T-helper 17 cell (primary cell): ENCODE results near the gene RTEL1. TPM values are rescaled to one million over a fixed set of nuclear protein-coding genes. Genes with fewer than 3 reads are reported as not detected.

Source experiments
- ATAC-seq: fragments of 150-1000 bp; cut with Tn5 transposase; 2 replicates; pipeline ENCODE4 v1.10.0; 2021; ENCODE audit warnings: mild to moderate bottlenecking, moderate library complexity
- DNase-seq, 3 donors: peaks; one replicate each; pipeline versions ENCODE4 v3.0.0 to v3.0.0-alpha.2; 2020 to 2021
- H3K9me3 ChIP-seq: one replicate; pipeline ENCODE4 v1.7.0; 2013; ENCODE audit warnings: low read length, mild to moderate bottlenecking; ENCODE audit not compliant: control insufficient read depth, poor library complexity, severe bottlenecking
- H3K27ac Mint-ChIP-seq: one replicate; pipeline ENCODE4 v1.8.0; 2022; ENCODE audit warnings: mild to moderate bottlenecking, moderate library complexity, mixed read lengths
- H3K27me3 Mint-ChIP-seq: one replicate; pipeline ENCODE4 v1.8.0; 2022; ENCODE audit warnings: mixed read lengths
- H3K36me3 Mint-ChIP-seq: one replicate; pipeline ENCODE4 v1.8.0; 2022; ENCODE audit warnings: low read depth, mixed read lengths
- H3K4me1 Mint-ChIP-seq: one replicate; pipeline ENCODE4 v1.8.0; 2022; ENCODE audit warnings: mild to moderate bottlenecking, mixed read lengths
- H3K4me3 Mint-ChIP-seq: one replicate; pipeline ENCODE4 v1.8.0; 2022; ENCODE audit warnings: mild to moderate bottlenecking, moderate library complexity, mixed read lengths
- total RNA-seq, 4 donors: library from RNA in 2 of 4; stranded (reverse) in 2 of 4; gene quantifications; one replicate each; pipeline ENCODE4 v1.2.3 and lab custom pipeline; 2022 to 2026

Gene RTEL1
- total RNA-seq, 2 donors from 2014 or later, result 30.7 to 35.0 TPM

- Mint-ChIP-seq H3K36me3 (no peaks in the 10 kb centered on the region), H3K27me3 (no peaks in the 10 kb centered on the region), H3K4me1 (peaks cover 16% of the 10 kb centered on the region), H3K4me3 (no peak overlapping the region), H3K27ac (no peak overlapping the region)
- no peaks in the 10 kb centered on the region for H3K9me3 ChIP-seq
- ATAC-seq (no peak), DNase-seq (no peak)
Measured at GRCh38 chr20:63701329-63702035, 43.4 kb downstream of the RTEL1 start.

GRCh38 chr20:63702036-63702665, 44.0 kb downstream of the RTEL1 start:
- H3K4me3 Mint-ChIP-seq, result no peak overlapping the region
- no peaks in the 10 kb centered on the region for H3K36me3 Mint-ChIP-seq
- ATAC-seq (no peak), DNase-seq (no peak)
- peaks cover 21% of the 10 kb centered on the region for H3K4me1 Mint-ChIP-seq
- no peaks in the 10 kb centered on the region for H3K9me3 ChIP-seq
- H3K27ac Mint-ChIP-seq, result peak overlapping the region; percentile 37
- H3K27me3 Mint-ChIP-seq, result no peaks in the 10 kb centered on the region

DNA sequence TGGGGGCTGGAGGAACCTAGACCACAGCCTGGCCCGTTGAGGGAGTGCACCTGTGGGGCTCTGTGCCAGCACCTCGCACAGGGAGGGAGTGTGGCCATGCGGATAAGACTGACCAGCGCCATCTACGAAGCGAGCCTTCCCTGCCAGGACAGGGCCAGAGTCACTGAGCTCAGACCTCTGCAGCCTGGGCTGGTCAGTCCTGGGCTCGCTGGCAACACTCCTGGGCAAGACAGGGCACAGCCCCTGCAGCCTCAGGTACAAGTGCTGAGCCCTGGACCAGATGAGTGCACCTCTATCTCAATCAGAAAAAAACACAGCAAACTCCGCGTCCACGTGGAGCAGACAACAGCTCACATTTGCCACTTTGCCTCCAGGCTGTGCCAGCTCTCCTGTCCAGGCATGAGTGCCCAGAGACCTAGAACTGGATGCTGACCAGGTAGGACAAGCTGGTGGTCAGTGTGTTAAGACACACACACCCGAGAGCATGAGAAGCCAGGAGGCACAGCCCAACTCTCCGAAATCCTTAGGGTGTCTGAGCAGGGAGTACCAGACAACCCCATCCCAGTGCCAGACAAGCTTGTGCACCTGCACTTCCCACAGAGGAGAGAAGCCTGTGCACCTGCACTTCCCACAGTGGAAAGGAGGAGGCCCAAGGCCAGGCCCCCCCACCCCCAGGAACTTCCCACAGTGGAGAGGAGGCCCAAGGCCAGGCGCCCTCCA, 44.8 kb downstream of the RTEL1 start:
- Mint-ChIP-seq H3K27me3 (no peaks in the 10 kb centered on the region), H3K36me3 (no peaks in the 10 kb centered on the region), H3K4me1 (peaks cover 19% of the 10 kb centered on the region), H3K4me3 (no peak overlapping the region), H3K27ac (peak overlapping the region; percentile 37)
- no peak for DNase-seq
- no peaks in the 10 kb centered on the region for H3K9me3 ChIP-seq
- no peak for ATAC-seq

DNA sequence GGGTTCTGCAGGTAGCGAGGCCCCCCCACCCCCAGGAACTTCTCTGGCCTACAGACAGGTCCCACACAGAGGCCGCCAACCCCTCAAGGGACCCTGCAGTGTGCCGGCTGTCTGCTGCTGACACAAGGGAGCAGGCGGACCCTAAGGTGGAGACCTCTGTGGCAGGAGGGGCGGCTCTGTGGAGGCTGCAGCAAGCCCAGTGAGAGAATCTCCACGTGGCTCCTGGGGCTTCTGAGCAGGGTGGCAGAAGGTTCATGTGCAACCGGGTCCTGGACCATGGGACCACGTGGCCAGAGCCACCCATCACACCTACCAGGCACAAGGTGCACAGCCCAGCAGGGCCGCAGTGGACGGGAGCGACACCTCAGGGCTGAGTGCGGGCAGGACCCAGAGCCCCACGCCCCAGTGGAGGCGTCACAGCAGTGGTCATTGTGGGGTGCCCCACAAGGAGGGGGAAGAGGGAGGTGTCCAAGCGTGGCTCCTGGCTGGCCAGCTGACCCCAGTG, 45.4 kb downstream of the RTEL1 start:
- DNase-seq (no peak), ATAC-seq (no peak)
- peaks cover 20% of the 10 kb centered on the region for H3K4me1 Mint-ChIP-seq
- H3K27me3 Mint-ChIP-seq, result no peaks in the 10 kb centered on the region
- no peak overlapping the region for H3K4me3 Mint-ChIP-seq
- no peaks in the 10 kb centered on the region for H3K9me3 ChIP-seq
- H3K27ac Mint-ChIP-seq, result peak overlapping the region; percentile 45
- no peaks in the 10 kb centered on the region for H3K36me3 Mint-ChIP-seq

- Mint-ChIP-seq H3K4me1 (peaks cover 23% of the 10 kb centered on the region), H3K27ac (peak overlapping the region; percentile 45), H3K4me3 (peak overlapping the region; percentile 61), H3K36me3 (peaks cover 2% of the 10 kb centered on the region), H3K27me3 (no peaks in the 10 kb centered on the region)
- no peaks in the 10 kb centered on the region for H3K9me3 ChIP-seq
- DNase-seq (peak in 1 of 3 donors; percentile 5), ATAC-seq (no peak)
Measured at GRCh38 chr20:63703976-63704748, 46.0 kb downstream of the RTEL1 start.

- DNase-seq (no peak), ATAC-seq (no peak)
- H3K9me3 ChIP-seq, result no peaks in the 10 kb centered on the region
- Mint-ChIP-seq H3K36me3 (peaks cover 2% of the 10 kb centered on the region), H3K27ac (peak overlapping the region; percentile 45), H3K4me1 (peaks cover 22% of the 10 kb centered on the region), H3K27me3 (no peaks in the 10 kb centered on the region), H3K4me3 (no peak overlapping the region)
Measured at GRCh38 chr20:63704749-63705117, 46.6 kb downstream of the RTEL1 start.

DNA sequence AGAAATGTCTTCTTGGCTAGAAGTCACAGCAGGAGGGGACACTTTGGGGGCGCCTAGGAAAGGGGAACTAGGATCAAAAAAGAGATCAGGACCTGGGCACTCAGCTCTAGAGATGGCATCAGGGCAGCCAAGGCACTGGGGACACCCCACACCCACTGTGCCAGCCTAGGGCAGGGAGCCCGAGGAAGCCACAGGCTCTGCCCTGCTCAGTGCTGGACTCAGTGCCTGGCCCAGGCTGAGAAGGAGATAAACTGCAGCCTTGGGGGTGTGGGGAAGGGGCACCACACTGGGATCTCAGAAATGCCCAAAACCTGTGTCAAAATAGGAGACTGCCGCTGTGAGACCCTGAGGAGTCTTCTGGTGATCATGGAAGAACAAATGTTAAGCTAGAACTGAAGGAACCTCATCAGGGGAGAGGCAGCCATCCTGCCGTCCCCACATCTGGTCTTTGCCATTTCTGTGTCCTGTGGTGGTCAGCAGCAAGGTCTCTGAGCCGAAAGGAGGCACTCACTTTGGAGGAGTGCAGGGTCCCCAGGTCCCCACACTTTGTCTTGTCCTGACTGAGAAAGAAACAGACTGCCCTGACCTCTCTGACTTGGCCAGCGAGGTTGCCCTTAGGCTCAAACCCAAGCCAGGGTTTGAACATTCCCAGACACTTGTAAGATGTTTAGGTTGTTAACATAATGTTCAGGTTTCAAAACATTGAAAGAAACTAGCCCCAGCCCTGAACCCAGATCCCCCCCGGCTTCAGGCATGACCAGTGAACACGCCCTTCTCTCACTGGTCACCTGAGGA, 47.3 kb downstream of the RTEL1 start:
- no peaks in the 10 kb centered on the region for H3K27me3 Mint-ChIP-seq
- ATAC-seq (no peak), DNase-seq (no peak)
- H3K4me1 Mint-ChIP-seq, result peaks cover 21% of the 10 kb centered on the region
- peak overlapping the region; percentile 88 for H3K27ac Mint-ChIP-seq
- no peak overlapping the region for H3K4me3 Mint-ChIP-seq
- H3K36me3 Mint-ChIP-seq, result peaks cover 2% of the 10 kb centered on the region
- H3K9me3 ChIP-seq, result no peaks in the 10 kb centered on the region

- DNase-seq (no peak), ATAC-seq (no peak)
- H3K27me3 Mint-ChIP-seq, result no peaks in the 10 kb centered on the region
- H3K36me3 Mint-ChIP-seq, result peaks cover 2% of the 10 kb centered on the region
- H3K27ac Mint-ChIP-seq, result peak overlapping the region; percentile 88
- no peaks in the 10 kb centered on the region for H3K9me3 ChIP-seq
- peaks cover 29% of the 10 kb centered on the region for H3K4me1 Mint-ChIP-seq
- peak overlapping the region; percentile 89 for H3K4me3 Mint-ChIP-seq
Measured at GRCh38 chr20:63706027-63706695, 48.0 kb downstream of the RTEL1 start.

DNA sequence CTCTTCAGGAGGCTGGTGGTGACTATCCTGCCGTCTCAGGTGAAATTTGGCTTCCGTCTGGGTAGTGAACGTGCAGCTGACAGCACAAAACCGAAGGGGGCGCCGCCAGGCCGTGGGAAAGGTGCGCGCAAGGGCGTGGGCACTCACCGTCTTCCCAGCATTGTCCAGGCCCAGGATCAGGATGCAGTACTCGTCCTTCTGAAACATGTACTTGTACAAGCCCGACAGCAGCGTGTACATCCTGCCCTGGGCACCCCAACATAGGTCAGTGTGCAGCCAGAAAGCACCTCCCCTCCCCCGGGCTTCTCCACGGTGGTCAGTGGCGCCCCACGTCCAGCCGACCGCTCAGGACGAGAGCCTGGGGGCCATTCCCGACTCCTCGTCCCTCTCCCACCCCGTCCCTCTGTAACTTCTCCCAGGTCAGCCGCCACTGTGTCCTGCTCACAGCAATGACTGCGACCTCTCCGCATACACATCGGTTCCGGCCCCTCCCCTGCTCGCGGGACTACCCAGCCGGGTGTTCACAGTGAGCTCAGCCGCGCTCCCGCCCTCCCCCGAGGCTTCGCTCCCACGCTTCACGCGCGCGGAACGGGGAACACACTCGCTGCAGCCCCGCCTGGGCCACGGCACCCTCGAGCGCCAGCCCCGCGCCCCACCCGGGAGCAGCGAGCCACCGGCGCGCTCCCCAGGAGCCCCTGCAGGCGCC, 48.9 kb downstream of the RTEL1 start:
- Mint-ChIP-seq H3K27me3 (no peaks in the 10 kb centered on the region), H3K27ac (peak overlapping the region; percentile 88), H3K4me3 (peak overlapping the region; percentile 89), H3K4me1 (peaks cover 29% of the 10 kb centered on the region), H3K36me3 (peaks cover 2% of the 10 kb centered on the region)
- ATAC-seq (peak; percentile 70), DNase-seq (peak; percentile 41 to 54 (median 53))
- no peaks in the 10 kb centered on the region for H3K9me3 ChIP-seq

GRCh38 chr20:63707558-63708300, 49.6 kb downstream of the RTEL1 start, which contains the start of the genes ARFRP1 and ZGPAT:
Gene ARFRP1, minus strand, starts transcription at chr20:63707976. Its CDS starts 885 bp downstream, at chr20:63707091.
Gene ZGPAT, plus strand, starts transcription at chr20:63708039. Its CDS starts 542 bp downstream, at chr20:63708581.
- peak; percentile 88 for ATAC-seq
- H3K27ac Mint-ChIP-seq, result peak within 1 kb of the TSS; percentile 88
- DNase-seq, result peak; percentile 79 to 81 (median 79)
- peaks cover 26% of the 10 kb centered on the region for H3K4me1 Mint-ChIP-seq
- H3K4me3 Mint-ChIP-seq, result peak within 1 kb of the TSS; percentile 89
- peaks cover 3% of the 10 kb centered on the region for H3K36me3 Mint-ChIP-seq
- no peaks in the 10 kb centered on the region for H3K9me3 ChIP-seq
- no peaks in the 10 kb centered on the region for H3K27me3 Mint-ChIP-seq
